ENCODE results near the gene WWOX. TPM values are rescaled to one million over a fixed set of nuclear protein-coding genes. Genes with fewer than 3 reads are reported as not detected.
A peak's percentile ranks its signal among the peaks of the same experiment; 100 is the strongest.

The WWOX gene
- polyA plus RNA-seq, 1 donor from 2014 or later, result 25.6 TPM

- no peak overlapping the region for H2AFZ ChIP-seq (ENCODE audit: low read depth, low read length)
These were observed 17.9 kb downstream of the WWOX start for GRCh38 chr16:78117391-78117790.

DNA sequence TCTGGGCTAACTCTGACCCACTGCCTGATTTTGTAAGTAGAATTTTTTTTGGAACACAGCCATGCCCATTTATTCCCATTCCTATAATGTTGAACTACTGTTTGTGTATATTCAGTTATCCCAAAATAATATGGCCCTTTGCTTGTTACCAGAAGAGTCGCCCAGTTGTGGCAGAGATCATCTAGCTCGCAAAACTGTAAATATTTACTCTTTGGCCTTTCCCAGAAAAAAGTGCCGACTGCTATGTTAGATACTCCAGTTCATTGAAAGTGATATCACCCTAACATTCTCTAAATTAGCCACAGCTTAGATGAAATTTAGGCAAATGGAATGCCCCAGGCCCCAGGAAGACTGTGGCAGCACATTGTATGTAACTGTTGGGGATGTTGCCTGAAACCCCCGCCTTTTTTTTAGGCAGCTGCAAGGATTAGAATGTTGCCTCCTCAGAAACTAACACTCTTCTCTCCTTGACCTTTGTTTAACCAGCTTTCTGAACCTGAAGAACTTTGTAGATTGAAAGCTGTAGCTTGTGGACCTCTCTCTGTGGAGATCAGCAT lies 19.1 kb downstream of the WWOX start:
- Histone ChIP-seq H3K9me2 (ENCODE audit: insufficient read depth, low read length) (no peaks in the 10 kb centered on the region), H3F3A (ENCODE audit: insufficient read depth, low read length, poor library complexity, severe bottlenecking) (no peaks in the 10 kb centered on the region), H3K9me3 (ENCODE audit: low read length) (no peaks in the 10 kb centered on the region), H3K4me2 (ENCODE audit: low read length) (no peak overlapping the region), H2AFZ (ENCODE audit: low read depth, low read length) (no peak overlapping the region), H3K36me3 (ENCODE audit: insufficient read depth, low read length) (no peaks in the 10 kb centered on the region), H3K79me2 (replicated peaks; ENCODE audit: insufficient read depth, low read length) (no peaks in the 10 kb centered on the region), H4K20me1 (ENCODE audit: insufficient read depth) (no peaks in the 10 kb centered on the region), H3K9ac (ENCODE audit: low read length) (no peak overlapping the region), H3K27me3 (ENCODE audit: insufficient read depth, low read depth, low read length) (no peaks in the 10 kb centered on the region), H3K27ac (ENCODE audit: low read length) (no peak overlapping the region), H3K4me3 (ENCODE audit: low read length) (no peak overlapping the region)
- no peak for TF ChIP-seq EZH2 (IDR thresholded peaks at IDR 0.05; ENCODE audit: borderline replicate concordance, insufficient read depth, low read length, poor library complexity, severe bottlenecking)

More at GRCh38 chr16:78117391-78117790, 17.9 kb downstream of the WWOX start:
- no peak overlapping the region for H3K27ac ChIP-seq (ENCODE audit: low read length)
- no peaks in the 10 kb centered on the region for H3K36me3 ChIP-seq (ENCODE audit: insufficient read depth, low read length)
- no peaks in the 10 kb centered on the region for H3K9me2 ChIP-seq (ENCODE audit: insufficient read depth, low read length)
- no peak overlapping the region for H3K9ac ChIP-seq (ENCODE audit: low read length)
- no peaks in the 10 kb centered on the region for H3K9me3 ChIP-seq (ENCODE audit: low read length)
- no peaks in the 10 kb centered on the region for H3K79me2 ChIP-seq (replicated peaks; ENCODE audit: insufficient read depth, low read length)
- H3K4me3 ChIP-seq (ENCODE audit: low read length), result no peak overlapping the region
- TF ChIP-seq POLR2AphosphoS5 (IDR thresholded peaks at IDR 0.05) (no peak), SMC3 (conservative IDR thresholded peaks at IDR 0.05; ENCODE audit: poor library complexity) (no peak), MXI1 (conservative IDR thresholded peaks at IDR 0.05; ENCODE audit: poor library complexity, severe bottlenecking) (no peak), REST (IDR thresholded peaks at IDR 0.05; ENCODE audit: borderline replicate concordance) (no peak), TAF1 (IDR thresholded peaks at IDR 0.05; ENCODE audit: low read depth) (no peak)
- no peaks in the 10 kb centered on the region for H4K20me1 ChIP-seq (ENCODE audit: insufficient read depth)
- H3K4me2 ChIP-seq (ENCODE audit: low read length), result no peak overlapping the region
- H3F3A ChIP-seq (ENCODE audit: insufficient read depth, low read length, poor library complexity, severe bottlenecking), result no peaks in the 10 kb centered on the region
- H3K27me3 ChIP-seq (ENCODE audit: insufficient read depth, low read depth, low read length), result no peaks in the 10 kb centered on the region

GRCh38 chr16:78122774-78123315 lies 23.4 kb downstream of the WWOX start:
- H3K9me2 ChIP-seq (ENCODE audit: insufficient read depth, low read length), result no peaks in the 10 kb centered on the region
- no peaks in the 10 kb centered on the region for H4K20me1 ChIP-seq (ENCODE audit: insufficient read depth)
- no peaks in the 10 kb centered on the region for H3K9me3 ChIP-seq (ENCODE audit: low read length)
- H3K27ac ChIP-seq (ENCODE audit: low read length), result peak overlapping the region; percentile 46
- no peaks in the 10 kb centered on the region for H3K79me2 ChIP-seq (replicated peaks; ENCODE audit: insufficient read depth, low read length)
- H3K27me3 ChIP-seq (ENCODE audit: insufficient read depth, low read depth, low read length), result no peaks in the 10 kb centered on the region
- peak; percentile 91 for TF ChIP-seq SMC3 (conservative IDR thresholded peaks at IDR 0.05; ENCODE audit: poor library complexity)
- TF ChIP-seq CTCF (IDR thresholded peaks at IDR 0.05; ENCODE audit: poor library complexity, severe bottlenecking), result peak; percentile 81
- no peak for TF ChIP-seq MXI1 (conservative IDR thresholded peaks at IDR 0.05; ENCODE audit: poor library complexity, severe bottlenecking)
- TF ChIP-seq RAD21 (conservative IDR thresholded peaks at IDR 0.05), result peak; percentile 89
- no peak for TF ChIP-seq POLR2AphosphoS5 (IDR thresholded peaks at IDR 0.05)
- no peak for TF ChIP-seq TAF1 (IDR thresholded peaks at IDR 0.05; ENCODE audit: low read depth)
- TF ChIP-seq EZH2 (IDR thresholded peaks at IDR 0.05; ENCODE audit: borderline replicate concordance, insufficient read depth, low read length, poor library complexity, severe bottlenecking), result no peak
- H2AFZ ChIP-seq (ENCODE audit: low read depth, low read length), result peak overlapping the region; percentile 15
- no peak overlapping the region for H3K9ac ChIP-seq (ENCODE audit: low read length)
- no peaks in the 10 kb centered on the region for H3F3A ChIP-seq (ENCODE audit: insufficient read depth, low read length, poor library complexity, severe bottlenecking)
- no peak overlapping the region for H3K4me2 ChIP-seq (ENCODE audit: low read length)
- no peak overlapping the region for H3K4me3 ChIP-seq (ENCODE audit: low read length)
- no peaks in the 10 kb centered on the region for H3K36me3 ChIP-seq (ENCODE audit: insufficient read depth, low read length)

Measured in neural cell (in vitro differentiated cells).